CD4-positive, alpha-beta T cell (primary cell): Measurements from ENCODE around the gene BAIAP2L2. TPM values are rescaled to one million over a fixed set of nuclear protein-coding genes. Genes with fewer than 3 reads are reported as not detected.

Experiments used
- ATAC-seq: fragments of 200-7000 bp; cut with Tn5 transposase; one replicate; pipeline ENCODE4 v1.10.0; 2022; ENCODE audit warnings: mild to moderate bottlenecking; ENCODE audit not compliant: poor library complexity
- CTCF ChIA-PET: fragments of 350-600 bp; sonication (Branson Sonifier 250); formaldehyde crosslinking; loops from one replicate; lab custom pipeline; 2021; ENCODE audit warnings: antibody characterized with exemption, inconsistent platforms; lab: Charles Lee
- POLR2A ChIA-PET: fragments of 350-600 bp; sonication (Branson Sonifier 250); formaldehyde crosslinking; loops from one replicate; lab custom pipeline; 2021; ENCODE audit warnings: antibody characterized with exemption, inconsistent platforms; lab: Charles Lee
- DNase-seq, 14 experiments: peaks; one replicate each; pipeline ENCODE4 v3.0.0-alpha.2; 2013 to 2020; ENCODE audit warnings: mixed read lengths in 2 of 14
- H3K27ac ChIP-seq, 2 donors: one replicate each; pipeline versions ENCODE4 v1.5.1 to v1.7.0; 2013; ENCODE audit warnings: low read length in 2 of 2, low read depth in 1 of 2, mild to moderate bottlenecking in 1 of 2
- H3K27me3 ChIP-seq, 2 experiments: 1 replicate in 1 of 2; 2 replicates in 1 of 2; pipeline versions ENCODE4 v1.6.1 to v1.7.0; 2013; ENCODE audit warnings: low read length in 2 of 2, control low read depth in 1 of 2, mild to moderate bottlenecking in 1 of 2, moderate library complexity in 1 of 2; ENCODE audit not compliant: insufficient read depth in 2 of 2, control insufficient read depth in 1 of 2
- H3K36me3 ChIP-seq: one replicate; pipeline ENCODE4 v1.6.1; 2013; ENCODE audit warnings: low read length, control low read depth; ENCODE audit not compliant: insufficient read depth
- H3K4me1 ChIP-seq: one replicate; pipeline ENCODE4 v1.6.1; 2013; ENCODE audit warnings: low read length, control low read depth; ENCODE audit not compliant: insufficient read depth
- H3K4me3 ChIP-seq: one replicate; pipeline ENCODE4 v1.5.1; 2013; ENCODE audit warnings: mild to moderate bottlenecking, low read length, moderate library complexity
- H3K9me3 ChIP-seq, 2 experiments: 1 replicate in 1 of 2; 2 replicates in 1 of 2; pipeline versions ENCODE4 v1.6.1 to v1.7.0; 2013; ENCODE audit warnings: low read length in 2 of 2, mild to moderate bottlenecking in 2 of 2, control low read depth in 1 of 2, moderate library complexity in 1 of 2; ENCODE audit not compliant: control insufficient read depth in 1 of 2, insufficient read depth in 1 of 2
- H3K27ac Mint-ChIP-seq: one replicate; pipeline ENCODE4 v1.8.0; 2020; ENCODE audit warnings: mixed read lengths
- H3K27me3 Mint-ChIP-seq: one replicate; pipeline ENCODE4 v1.8.0; 2021; ENCODE audit warnings: mixed read lengths
- H3K36me3 Mint-ChIP-seq: one replicate; pipeline ENCODE4 v1.8.0; 2021; ENCODE audit warnings: low read depth, mixed read lengths
- H3K4me1 Mint-ChIP-seq: one replicate; pipeline ENCODE4 v1.8.0; 2021; ENCODE audit warnings: low read depth, mixed read lengths
- H3K4me3 Mint-ChIP-seq: one replicate; pipeline ENCODE4 v1.8.0; 2020; ENCODE audit warnings: mild to moderate bottlenecking, mixed read lengths
- H3K9me3 Mint-ChIP-seq: one replicate; pipeline ENCODE4 v1.8.0; 2020; ENCODE audit warnings: mixed read lengths
- CTCF ChIP-seq: fragments of 200-600 bp; IDR thresholded peaks from one replicate; pipeline ENCODE4 v1.8.0; 2022; ENCODE audit warnings: antibody characterized with exemption, mild to moderate bottlenecking
- intact Hi-C, 2 experiments: fragments of 100-400 bp; cut with DNase I in 1 of 2; cut with micrococcal nuclease in 1 of 2; formaldehyde crosslinking; loops; one replicate each; pipeline versions ENCODE4 v1.15.1 to v1.9.0; 2023 to 2025; cut with DNase I, micrococcal nuclease
- total RNA-seq, 174 experiments: library from RNA in 2 of 174; stranded (reverse) in 2 of 174; gene quantifications; one replicate each; pipeline ENCODE4 v1.2.3 and lab custom pipeline; 2021 to 2026

Gene BAIAP2L2
- total RNA-seq, 2 experiments from 2014 or later, result 0.45 to 1.0 TPM

- Histone ChIP-seq H3K9me3 (no peaks in the 10 kb centered on the region), H3K4me3 (no peak overlapping the region), H3K27ac (no peak overlapping the region), H3K36me3 (peaks cover 54% of the 10 kb centered on the region), H3K27me3 (no peaks in the 10 kb centered on the region), H3K4me1 (no peaks in the 10 kb centered on the region)
- no peak overlapping the region for H3K27ac Mint-ChIP-seq
- H3K27me3 Mint-ChIP-seq, result no peaks in the 10 kb centered on the region
- H3K4me3 Mint-ChIP-seq, result no peak overlapping the region
- H3K4me1 Mint-ChIP-seq, result no peaks in the 10 kb centered on the region
- DNase-seq (no peak), ATAC-seq (no peak)
- peaks cover 60% of the 10 kb centered on the region for H3K36me3 Mint-ChIP-seq
- H3K9me3 Mint-ChIP-seq, result no peaks in the 10 kb centered on the region
- intact Hi-C loops, result no loop called here
- POLR2A ChIA-PET, result no interaction called here
- no peak for TF ChIP-seq CTCF
- CTCF ChIA-PET, result no interaction called here
Observed at GRCh38 chr22:38136607-38137006, 26.1 kb upstream of the BAIAP2L2 start.

GRCh38 chr22:38135133-38135706, 24.7 kb upstream of the BAIAP2L2 start:
- no peaks in the 10 kb centered on the region for H3K4me1 ChIP-seq
- Mint-ChIP-seq H3K4me1 (no peaks in the 10 kb centered on the region), H3K27ac (no peak overlapping the region), H3K27me3 (no peaks in the 10 kb centered on the region), H3K9me3 (no peaks in the 10 kb centered on the region), H3K4me3 (no peak overlapping the region), H3K36me3 (peaks cover 58% of the 10 kb centered on the region)
- H3K4me3 ChIP-seq, result no peak overlapping the region
- H3K27ac ChIP-seq, result no peak overlapping the region
- ChIA-PET POLR2A (no interaction called here), CTCF (no interaction called here)
- no peaks in the 10 kb centered on the region for H3K9me3 ChIP-seq
- no peaks in the 10 kb centered on the region for H3K27me3 ChIP-seq
- no peak for TF ChIP-seq CTCF
- H3K36me3 ChIP-seq, result peaks cover 47% of the 10 kb centered on the region
- DNase-seq, result no peak
- ATAC-seq, result no peak
- intact Hi-C loops, result no loop called here

- CTCF ChIA-PET, result no interaction called here
- DNase-seq (no peak), ATAC-seq (no peak)
- Histone ChIP-seq H3K27me3 (no peaks in the 10 kb centered on the region), H3K36me3 (peaks cover 56% of the 10 kb centered on the region), H3K4me1 (no peaks in the 10 kb centered on the region), H3K27ac (no peak overlapping the region), H3K4me3 (no peak overlapping the region), H3K9me3 (no peaks in the 10 kb centered on the region)
- intact Hi-C loops, result no loop called here
- no peaks in the 10 kb centered on the region for H3K27me3 Mint-ChIP-seq
- H3K9me3 Mint-ChIP-seq, result no peaks in the 10 kb centered on the region
- H3K4me3 Mint-ChIP-seq, result no peak overlapping the region
- no peak for TF ChIP-seq CTCF
- H3K27ac Mint-ChIP-seq, result no peak overlapping the region
- POLR2A ChIA-PET, result no interaction called here
- H3K36me3 Mint-ChIP-seq, result peaks cover 49% of the 10 kb centered on the region
- H3K4me1 Mint-ChIP-seq, result no peaks in the 10 kb centered on the region
Observed at GRCh38 chr22:38133331-38133730, 22.8 kb upstream of the BAIAP2L2 start.
